ENCODE measurements around the gene LRG1. TPM values are rescaled to one million over a fixed set of nuclear protein-coding genes. Genes with fewer than 3 reads are reported as not detected.

Gene LRG1
- total and polyA plus RNA-seq, 9 donors, result 0.33 to 7.6 (median 2.7) TPM

DNA sequence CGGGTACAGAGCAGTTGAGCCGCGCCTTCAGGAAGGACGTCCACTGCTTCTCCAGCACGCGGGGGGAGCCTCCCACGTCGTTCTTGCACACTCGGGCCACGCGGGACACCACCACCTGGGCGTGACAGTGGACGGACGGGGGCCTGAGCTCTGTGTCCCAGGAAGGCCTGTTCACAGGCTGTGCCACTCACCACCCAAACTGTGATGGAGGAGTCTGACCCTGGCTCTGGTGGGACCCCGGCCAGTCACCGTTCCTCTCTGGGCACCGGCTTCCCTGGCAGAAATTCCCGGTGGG is 12.6 kb upstream of the LRG1 start:
- peak in 1 of 5 donors; percentile 18 for DNase-seq
- Histone ChIP-seq H3K4me1 (ENCODE audit: insufficient read depth) (peaks cover 2% of the 10 kb centered on the region), H3K36me3 (no peaks in the 10 kb centered on the region), H3K4me3 (no peak overlapping the region), H3K9me3 (no peaks in the 10 kb centered on the region), H3K27ac (no peak overlapping the region), H3K27me3 (no peaks in the 10 kb centered on the region)
- TF ChIP-seq POLR2A (IDR thresholded peaks at IDR 0.05) (no peak), EP300 (IDR thresholded peaks at IDR 0.05) (no peak)
- TF ChIP-seq, protein P1, sequence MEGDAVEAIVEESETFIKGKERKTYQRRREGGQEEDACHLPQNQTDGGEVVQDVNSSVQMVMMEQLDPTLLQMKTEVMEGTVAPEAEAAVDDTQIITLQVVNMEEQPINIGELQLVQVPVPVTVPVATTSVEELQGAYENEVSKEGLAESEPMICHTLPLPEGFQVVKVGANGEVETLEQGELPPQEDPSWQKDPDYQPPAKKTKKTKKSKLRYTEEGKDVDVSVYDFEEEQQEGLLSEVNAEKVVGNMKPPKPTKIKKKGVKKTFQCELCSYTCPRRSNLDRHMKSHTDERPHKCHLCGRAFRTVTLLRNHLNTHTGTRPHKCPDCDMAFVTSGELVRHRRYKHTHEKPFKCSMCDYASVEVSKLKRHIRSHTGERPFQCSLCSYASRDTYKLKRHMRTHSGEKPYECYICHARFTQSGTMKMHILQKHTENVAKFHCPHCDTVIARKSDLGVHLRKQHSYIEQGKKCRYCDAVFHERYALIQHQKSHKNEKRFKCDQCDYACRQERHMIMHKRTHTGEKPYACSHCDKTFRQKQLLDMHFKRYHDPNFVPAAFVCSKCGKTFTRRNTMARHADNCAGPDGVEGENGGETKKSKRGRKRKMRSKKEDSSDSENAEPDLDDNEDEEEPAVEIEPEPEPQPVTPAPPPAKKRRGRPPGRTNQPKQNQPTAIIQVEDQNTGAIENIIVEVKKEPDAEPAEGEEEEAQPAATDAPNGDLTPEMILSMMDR (IDR thresholded peaks at IDR 0.05), result no peak
- WGBS, 3 donors, result 67 to 78% (median 70%) methylated on average over 18 of the region's 18 CpGs
- intact Hi-C loops (cut with DNase I), result loop anchor here in 1 of 4 donors (10.0 kb wide), 1 partner anchor 288 kb away; no protein-coding TSS in a partner anchor

DNA sequence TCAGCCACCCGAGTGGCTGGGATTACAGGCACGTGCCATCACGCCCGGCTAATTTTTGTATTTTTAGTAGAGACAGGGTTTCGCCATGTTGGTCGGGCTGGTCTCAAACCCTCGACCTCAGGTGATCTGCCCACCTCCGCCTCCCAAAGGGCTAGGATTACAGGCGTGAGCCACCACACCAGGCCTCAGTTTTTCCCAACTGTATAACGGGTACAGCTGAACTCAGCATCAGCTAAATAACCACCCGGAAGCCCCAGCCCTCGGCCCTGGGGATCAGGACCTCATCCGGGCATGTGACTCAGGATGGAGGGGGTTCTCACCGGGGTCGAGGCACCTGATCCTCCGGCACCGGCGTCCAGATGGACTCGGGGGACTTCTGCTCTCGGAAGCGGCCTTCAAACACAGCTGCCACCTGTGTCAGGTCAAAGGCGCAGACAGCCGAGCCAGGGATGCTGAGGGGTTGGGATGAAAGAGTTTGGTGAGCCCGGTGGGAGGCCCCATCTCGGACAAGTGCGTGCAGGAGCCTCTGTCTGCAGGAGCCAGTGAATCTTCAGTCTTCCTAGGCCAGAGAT is 10.7 kb upstream of the LRG1 start:
- Histone ChIP-seq H3K4me1 (ENCODE audit: insufficient read depth) (peaks cover 2% of the 10 kb centered on the region), H3K4me3 (no peak overlapping the region), H3K27ac (no peak overlapping the region), H3K36me3 (no peaks in the 10 kb centered on the region), H3K27me3 (no peaks in the 10 kb centered on the region), H3K9me3 (no peaks in the 10 kb centered on the region)
- DNase-seq, result peak in 1 of 5 donors; percentile 17
- intact Hi-C loops (cut with DNase I), result loop anchor here in 1 of 4 donors (10.0 kb wide), 1 partner anchor 286 kb away; no protein-coding TSS in a partner anchor
- WGBS, 3 donors, result 80 to 85% (median 82%) methylated on average over 26 of the region's 26 CpGs
- TF ChIP-seq POLR2A (IDR thresholded peaks at IDR 0.05) (no peak), EP300 (IDR thresholded peaks at IDR 0.05) (no peak)
- TF ChIP-seq, protein P1 (IDR thresholded peaks at IDR 0.05), result no peak

DNA sequence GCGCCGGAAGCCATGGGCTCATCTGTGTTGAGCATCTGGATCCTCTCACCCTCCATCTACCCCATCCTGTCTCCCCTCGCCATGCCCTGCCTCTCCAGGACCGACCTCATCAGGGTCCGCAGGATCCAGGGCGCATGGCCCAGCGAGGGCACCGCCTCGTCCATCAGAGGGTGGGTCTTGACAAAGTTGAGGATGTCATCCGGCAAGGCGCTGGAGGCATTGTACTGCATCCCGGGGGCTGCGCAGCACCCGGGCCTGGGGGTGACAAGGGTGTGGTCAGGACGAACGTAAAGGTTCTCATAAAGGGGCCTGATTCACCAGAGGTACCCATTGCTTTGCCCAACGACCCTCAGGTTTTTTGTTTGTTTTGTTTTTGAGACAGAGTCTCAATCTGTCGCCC is 10.2 kb upstream of the LRG1 start:
- intact Hi-C loops (cut with DNase I), result loop anchor here in 1 of 4 donors (10.0 kb wide), 1 partner anchor 285 kb away; no protein-coding TSS in a partner anchor
- no peak for DNase-seq

DNA sequence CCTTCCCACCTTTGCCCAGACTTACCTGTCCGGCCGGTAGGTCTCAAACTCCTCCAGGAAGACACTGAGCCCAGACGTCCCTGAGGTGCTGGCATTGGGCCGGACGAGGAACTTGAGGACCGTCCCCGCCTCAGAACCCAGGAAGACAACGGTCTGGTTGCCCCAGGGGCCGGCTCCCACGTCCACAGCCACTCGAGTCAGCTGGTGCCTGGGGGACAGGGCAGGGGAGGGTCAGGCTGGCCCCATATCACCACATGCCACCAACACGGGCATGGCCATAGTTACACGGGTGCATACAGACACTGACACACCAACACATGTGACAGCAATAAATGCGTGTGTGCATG is 8.4 kb upstream of the LRG1 start:
- DNase-seq, result no peak
- intact Hi-C loops (cut with DNase I), result no loop called here
- TF ChIP-seq, protein P1 (IDR thresholded peaks at IDR 0.05), result no peak
- TF ChIP-seq EP300 (IDR thresholded peaks at IDR 0.05) (no peak), POLR2A (IDR thresholded peaks at IDR 0.05) (no peak)

More for the DNA sequence above, 10.2 kb upstream of the LRG1 start:
- Histone ChIP-seq H3K9me3 (no peaks in the 10 kb centered on the region), H3K4me3 (no peak overlapping the region), H3K36me3 (no peaks in the 10 kb centered on the region), H3K4me1 (ENCODE audit: insufficient read depth) (peaks cover 2% of the 10 kb centered on the region), H3K27me3 (no peaks in the 10 kb centered on the region), H3K27ac (no peak overlapping the region)
- TF ChIP-seq EP300 (IDR thresholded peaks at IDR 0.05) (no peak), POLR2A (IDR thresholded peaks at IDR 0.05) (no peak)
- TF ChIP-seq, protein P1 (IDR thresholded peaks at IDR 0.05), result no peak
- 88 to 92% (median 88%) methylated on average over 18 of the region's 18 CpGs for WGBS, 3 donors

More for the DNA sequence above, 8.4 kb upstream of the LRG1 start:
- no peak overlapping the region for H3K4me3 ChIP-seq
- H3K4me1 ChIP-seq (ENCODE audit: insufficient read depth), result peaks cover 2% of the 10 kb centered on the region
- WGBS, 3 donors, result 53 to 67% (median 64%) methylated on average over 14 of the region's 14 CpGs
- no peaks in the 10 kb centered on the region for H3K9me3 ChIP-seq
- no peaks in the 10 kb centered on the region for H3K36me3 ChIP-seq
- H3K27ac ChIP-seq, result no peak overlapping the region
- H3K27me3 ChIP-seq, result no peaks in the 10 kb centered on the region

All from ovary (tissue), 9 donors.